Measurements from ENCODE around the gene MRC2.

Gene MRC2

DNA sequence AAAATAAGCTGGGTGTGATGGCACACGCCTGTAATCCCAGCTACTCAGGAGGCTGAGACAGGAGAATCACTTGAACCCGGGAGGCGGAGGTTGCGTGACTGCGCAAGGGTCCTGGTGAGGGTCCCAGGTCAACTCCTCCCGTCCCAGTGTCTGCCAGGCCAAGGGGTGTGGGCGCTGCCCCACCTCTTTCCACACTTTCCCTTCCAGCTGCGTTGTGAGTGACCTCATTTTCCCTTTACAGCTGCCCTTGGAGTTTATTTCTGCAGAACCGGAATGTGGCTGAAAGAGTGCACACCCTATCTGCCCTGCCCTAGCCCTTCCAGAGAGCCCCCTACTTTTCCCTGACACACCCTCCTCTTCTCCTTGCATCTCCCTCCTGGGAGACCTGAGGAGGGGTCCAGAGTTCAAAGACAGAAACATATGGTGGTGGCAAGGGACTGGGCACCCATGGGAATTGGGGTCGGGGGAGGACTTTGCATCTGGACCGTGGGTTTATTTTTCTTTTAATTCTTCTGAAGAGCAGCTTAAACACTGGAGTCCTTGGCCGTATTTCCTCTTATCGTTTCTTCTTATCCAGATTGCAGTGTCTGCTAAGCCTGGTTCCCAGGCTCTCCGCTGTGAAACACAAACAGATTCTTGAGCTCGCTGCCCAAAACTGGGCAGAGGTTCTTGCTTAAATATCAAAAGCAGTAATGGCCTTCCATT, 20.9 kb downstream of the MRC2 start:
- no peak overlapping the region for H3K27ac Mint-ChIP-seq
- no peak overlapping the region for H3K4me3 Mint-ChIP-seq
- H3K27me3 Mint-ChIP-seq, result no peaks in the 10 kb centered on the region
- H3K4me1 Mint-ChIP-seq, result peaks cover 20% of the 10 kb centered on the region
- H3K36me3 Mint-ChIP-seq, result no peaks in the 10 kb centered on the region
- H3K9me3 Mint-ChIP-seq, result no peaks in the 10 kb centered on the region

DNA sequence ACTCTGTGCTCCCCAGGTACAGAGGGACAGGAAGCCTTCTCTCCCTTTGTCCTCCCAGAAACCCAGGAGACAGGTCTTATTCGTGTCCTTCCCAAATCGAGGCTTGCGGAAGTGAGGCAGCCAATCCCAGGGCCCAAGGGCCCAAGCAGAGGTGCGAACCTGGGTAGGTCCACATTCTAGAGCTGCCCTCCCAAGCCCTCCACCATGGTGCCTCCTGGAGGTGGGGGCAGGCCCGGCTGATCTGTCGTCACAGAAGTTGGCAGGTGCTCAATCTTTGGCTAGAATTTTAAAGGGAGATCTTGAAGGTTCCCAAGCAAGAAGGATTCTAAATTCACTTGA, 21.5 kb downstream of the MRC2 start:
- Mint-ChIP-seq H3K27ac (no peak overlapping the region), H3K27me3 (no peaks in the 10 kb centered on the region), H3K4me3 (no peak overlapping the region), H3K4me1 (peaks cover 23% of the 10 kb centered on the region), H3K36me3 (no peaks in the 10 kb centered on the region), H3K9me3 (no peaks in the 10 kb centered on the region)

DNA sequence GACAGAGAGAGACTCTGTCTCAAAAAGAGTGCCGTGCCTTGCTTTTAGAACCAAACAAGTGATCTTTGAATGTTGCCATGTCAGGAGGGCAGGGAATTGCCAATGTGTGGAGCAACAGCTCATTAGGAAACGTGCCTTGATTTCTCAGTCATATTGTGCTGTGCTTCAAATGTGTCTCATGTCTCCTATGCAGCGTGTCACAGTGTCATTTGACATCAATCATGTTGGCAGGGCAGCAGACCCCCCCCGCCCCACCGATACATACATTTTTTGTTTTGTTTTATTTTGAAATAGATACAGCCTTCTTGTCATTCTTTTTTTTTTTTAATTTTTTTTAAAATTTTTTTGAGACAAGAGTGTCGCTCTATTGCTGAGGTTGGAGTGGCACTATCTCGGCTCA, 22.1 kb downstream of the MRC2 start:
- Mint-ChIP-seq H3K36me3 (no peaks in the 10 kb centered on the region), H3K27me3 (no peaks in the 10 kb centered on the region), H3K4me3 (no peak overlapping the region), H3K4me1 (peaks cover 28% of the 10 kb centered on the region), H3K9me3 (no peaks in the 10 kb centered on the region), H3K27ac (no peak overlapping the region)

DNA sequence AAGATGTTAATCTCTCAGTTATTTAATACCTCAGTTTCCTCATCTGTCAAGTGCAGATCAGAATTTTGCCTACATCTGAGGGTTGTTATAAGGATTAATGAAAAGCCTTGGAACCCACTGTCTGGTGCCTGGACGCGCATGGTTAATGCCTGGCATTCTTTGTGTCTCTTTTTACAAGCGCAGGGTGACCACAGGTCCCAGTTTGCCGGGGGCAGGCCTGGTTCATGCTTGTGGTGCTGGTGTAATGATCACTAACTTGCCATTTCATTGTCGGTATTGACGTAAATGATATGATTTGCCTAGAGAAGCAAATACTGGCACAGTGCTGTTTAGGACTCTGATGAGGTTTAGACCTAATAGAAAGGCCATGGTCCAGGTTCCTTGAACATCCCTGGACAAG, 23.1 kb downstream of the MRC2 start:
- Mint-ChIP-seq H3K4me3 (peak overlapping the region; percentile 7), H3K27ac (no peak overlapping the region), H3K36me3 (no peaks in the 10 kb centered on the region), H3K27me3 (no peaks in the 10 kb centered on the region), H3K4me1 (peaks cover 28% of the 10 kb centered on the region), H3K9me3 (no peaks in the 10 kb centered on the region)

DNA sequence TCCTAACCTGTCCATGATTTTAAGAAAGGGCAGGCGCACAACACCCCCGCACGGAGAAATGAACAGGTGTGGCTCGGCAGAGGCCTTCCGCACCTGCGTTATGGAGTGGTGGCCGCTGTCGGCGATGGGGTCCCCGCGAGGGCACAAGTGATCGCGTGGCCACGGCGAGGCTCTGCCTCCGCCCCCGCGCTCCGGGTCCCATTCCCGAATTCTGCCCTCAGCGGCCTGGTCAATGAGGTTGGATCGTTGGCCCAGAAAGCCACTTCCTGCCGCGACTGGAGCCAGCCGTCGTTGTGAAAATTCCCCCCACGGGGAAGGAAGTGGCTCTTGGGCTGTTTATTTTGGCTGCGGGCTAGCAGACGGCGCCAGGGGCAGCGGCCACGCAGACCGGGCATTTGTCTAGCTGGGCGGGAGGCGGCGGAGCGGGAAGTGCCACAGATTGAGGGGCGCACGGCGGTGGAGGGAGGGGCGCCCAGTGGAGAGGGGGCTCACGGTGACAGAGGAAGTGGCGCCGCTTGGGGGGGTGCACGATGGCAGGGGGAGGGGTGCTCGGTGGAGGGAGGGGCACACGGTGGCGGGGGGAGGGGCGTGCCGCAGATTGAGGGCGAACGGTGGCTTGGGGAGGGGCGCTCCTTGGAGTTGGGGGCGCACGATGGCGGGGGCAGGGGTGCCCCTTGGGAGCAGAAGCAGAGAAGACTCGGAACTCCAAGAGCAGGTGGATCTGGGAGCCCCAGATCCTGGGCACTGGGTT, 25.0 kb downstream of the MRC2 start:
- Mint-ChIP-seq H3K27ac (no peak overlapping the region), H3K9me3 (no peaks in the 10 kb centered on the region), H3K4me3 (peak overlapping the region; percentile 81), H3K36me3 (no peaks in the 10 kb centered on the region), H3K4me1 (peaks cover 28% of the 10 kb centered on the region), H3K27me3 (peaks cover 1% of the 10 kb centered on the region)

DNA sequence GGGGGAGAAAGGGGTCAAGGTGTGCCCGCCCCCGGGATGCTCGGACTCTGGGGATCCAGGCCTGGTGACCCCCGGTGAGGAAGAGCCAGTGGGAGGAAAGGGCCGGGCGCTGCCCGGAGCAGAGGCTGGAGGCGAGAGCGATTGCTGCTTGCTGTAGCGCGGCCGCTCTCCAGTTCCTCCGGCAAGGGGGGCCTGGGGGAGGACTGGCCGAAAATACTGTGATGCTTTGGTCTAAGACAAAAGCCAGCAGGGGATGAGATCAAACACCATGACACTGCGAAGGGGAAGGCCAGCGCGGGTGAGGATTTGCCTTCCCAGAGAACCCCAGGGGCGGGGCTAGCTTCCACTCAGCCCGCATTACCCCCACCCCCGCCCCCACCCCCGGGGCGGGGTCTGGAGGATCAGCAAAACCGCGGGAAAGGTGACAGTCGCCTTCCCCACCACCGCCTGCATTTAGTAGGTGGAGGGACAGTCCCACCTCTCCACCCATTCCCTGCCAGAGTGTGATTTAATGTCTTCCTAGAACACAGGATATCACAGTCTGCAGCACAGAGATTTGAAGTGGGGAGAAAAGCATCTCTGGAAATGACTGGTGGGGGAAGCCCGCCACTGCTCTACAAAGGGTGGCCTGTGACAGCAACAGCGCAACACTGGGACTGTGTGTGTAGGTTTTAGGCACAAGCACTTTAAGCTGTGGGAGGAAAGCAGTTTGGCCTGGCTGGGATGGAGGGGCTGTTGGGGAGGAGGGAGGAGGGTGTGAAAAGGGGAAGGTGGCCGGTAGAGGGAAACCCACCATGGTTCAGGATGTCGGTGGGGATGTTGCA, 25.7 kb downstream of the MRC2 start:
- peaks cover 1% of the 10 kb centered on the region for H3K27me3 Mint-ChIP-seq
- H3K4me3 Mint-ChIP-seq, result peak overlapping the region; percentile 81
- H3K27ac Mint-ChIP-seq, result peak overlapping the region; percentile 30
- H3K36me3 Mint-ChIP-seq, result no peaks in the 10 kb centered on the region
- H3K9me3 Mint-ChIP-seq, result no peaks in the 10 kb centered on the region
- peaks cover 28% of the 10 kb centered on the region for H3K4me1 Mint-ChIP-seq

DNA sequence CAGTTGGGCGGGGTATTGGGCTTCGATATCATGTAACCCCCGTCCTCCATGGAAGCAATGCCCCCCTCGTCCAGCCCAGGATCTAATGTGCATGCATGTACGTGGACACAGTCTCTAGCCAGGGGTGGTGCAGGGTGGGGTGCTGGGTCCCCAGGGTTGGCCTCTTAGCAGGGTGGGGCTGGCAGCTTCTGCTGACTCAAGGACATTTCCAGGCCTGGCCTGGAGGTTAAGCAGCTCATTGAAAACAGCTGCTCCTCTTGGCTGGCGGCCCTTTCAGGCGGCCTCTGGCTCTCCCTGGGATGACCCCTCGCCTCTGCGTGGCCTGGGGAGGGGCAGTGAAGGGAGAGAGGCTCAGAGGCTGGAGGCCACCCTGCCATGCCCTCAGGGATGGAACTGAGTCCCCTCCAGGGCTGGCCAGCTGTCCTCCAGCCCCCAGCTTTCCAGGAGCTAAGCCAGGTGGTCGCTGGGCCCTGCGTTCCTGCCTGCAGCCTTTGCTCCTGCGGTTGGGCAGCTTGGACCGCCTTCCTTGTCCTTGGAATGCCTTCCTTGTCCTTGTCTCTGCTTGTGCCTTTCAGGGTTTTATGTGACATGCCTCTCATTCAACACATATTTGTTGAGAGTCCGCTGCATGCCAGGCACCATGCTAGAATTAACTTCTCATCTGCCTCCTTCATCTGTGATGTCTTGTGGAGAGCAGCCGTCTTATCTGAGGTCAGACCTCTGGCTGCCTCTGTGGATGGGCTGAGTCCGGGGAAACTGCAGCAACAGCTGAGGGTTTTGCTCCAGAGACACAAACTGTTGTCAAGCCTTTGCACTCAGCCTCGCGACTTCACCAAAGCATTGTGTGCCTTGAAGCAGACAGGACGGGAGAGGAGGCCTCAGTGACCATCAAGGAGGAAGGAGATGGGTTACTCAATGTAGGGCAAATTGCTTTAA, 26.6 kb downstream of the MRC2 start:
- H3K27ac Mint-ChIP-seq, result peak overlapping the region; percentile 30
- peak overlapping the region; percentile 81 for H3K4me3 Mint-ChIP-seq
- H3K4me1 Mint-ChIP-seq, result peaks cover 28% of the 10 kb centered on the region
- H3K27me3 Mint-ChIP-seq, result peaks cover 1% of the 10 kb centered on the region
- H3K36me3 Mint-ChIP-seq, result no peaks in the 10 kb centered on the region
- no peaks in the 10 kb centered on the region for H3K9me3 Mint-ChIP-seq

DNA sequence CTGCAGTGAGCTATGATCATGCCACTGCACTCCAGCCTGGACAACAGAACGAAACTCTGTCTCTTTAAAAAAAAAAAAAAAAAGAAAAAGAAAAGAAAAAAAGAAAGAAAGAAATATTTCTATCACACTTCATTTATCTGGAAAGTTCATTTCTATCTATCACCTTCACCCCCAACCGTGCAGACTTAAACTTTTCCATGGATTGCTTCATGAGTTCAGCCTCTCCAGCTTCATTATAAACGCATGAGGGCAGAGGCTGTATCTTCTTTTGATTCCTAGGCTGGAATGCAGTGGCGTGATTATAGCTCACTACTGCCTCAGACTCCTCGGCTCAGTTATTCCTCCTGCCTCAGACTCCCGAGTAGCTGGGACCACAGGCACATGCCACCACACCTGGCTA, 28.2 kb downstream of the MRC2 start:
- Mint-ChIP-seq H3K4me3 (no peak overlapping the region), H3K4me1 (peaks cover 28% of the 10 kb centered on the region), H3K27me3 (peaks cover 1% of the 10 kb centered on the region), H3K9me3 (no peaks in the 10 kb centered on the region), H3K36me3 (no peaks in the 10 kb centered on the region), H3K27ac (no peak overlapping the region)

DNA sequence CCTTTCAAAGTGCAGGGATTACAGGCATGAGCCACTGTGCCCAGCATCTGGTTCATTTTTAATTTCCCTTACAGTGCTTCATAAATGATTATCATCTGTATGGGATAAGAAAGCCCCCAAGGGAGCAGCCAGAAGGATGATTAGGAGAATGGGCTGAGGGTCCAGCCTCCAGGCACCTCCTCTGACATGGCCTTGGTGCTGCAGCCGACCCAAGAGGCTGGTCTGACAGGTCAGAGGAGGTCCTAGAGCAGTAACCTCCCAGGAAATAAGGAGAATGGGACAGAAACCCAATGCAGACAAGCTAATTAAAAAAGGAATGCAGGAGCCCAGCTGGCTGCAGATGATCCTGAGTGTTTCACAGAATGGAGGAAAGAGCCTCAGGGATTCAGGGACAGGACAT, 29.0 kb downstream of the MRC2 start:
- H3K4me3 Mint-ChIP-seq, result no peak overlapping the region
- no peak overlapping the region for H3K27ac Mint-ChIP-seq
- peaks cover 28% of the 10 kb centered on the region for H3K4me1 Mint-ChIP-seq
- H3K9me3 Mint-ChIP-seq, result peaks cover 2% of the 10 kb centered on the region
- peaks cover 2% of the 10 kb centered on the region for H3K36me3 Mint-ChIP-seq
- peaks cover 1% of the 10 kb centered on the region for H3K27me3 Mint-ChIP-seq

DNA sequence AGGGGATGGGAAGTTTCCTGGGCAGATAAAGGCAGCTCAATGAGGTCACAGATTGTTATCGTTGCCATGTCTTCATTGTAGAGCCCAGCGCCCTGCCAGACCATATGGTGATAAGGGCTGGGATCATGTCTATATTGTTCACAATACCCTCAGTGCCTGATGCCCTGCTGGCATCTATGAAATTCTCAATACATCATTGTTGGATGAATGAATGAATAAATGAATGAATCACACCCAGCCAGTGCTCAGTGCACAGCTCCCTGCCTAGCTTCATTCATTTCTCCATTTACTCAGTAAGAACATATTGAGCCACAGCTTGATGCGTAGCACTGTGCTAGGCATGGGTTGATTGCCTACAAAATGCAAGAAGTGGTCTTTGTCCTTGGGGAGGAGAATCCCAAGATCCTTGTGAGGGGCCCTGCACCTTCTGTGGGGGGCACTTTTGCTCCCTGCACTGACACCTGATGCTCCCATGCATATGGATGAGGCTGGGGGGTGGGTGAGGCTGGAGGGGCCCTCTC, 29.7 kb downstream of the MRC2 start:
- H3K4me1 Mint-ChIP-seq, result peaks cover 21% of the 10 kb centered on the region
- H3K27me3 Mint-ChIP-seq, result peaks cover 1% of the 10 kb centered on the region
- H3K36me3 Mint-ChIP-seq, result peaks cover 3% of the 10 kb centered on the region
- H3K9me3 Mint-ChIP-seq, result peaks cover 4% of the 10 kb centered on the region
- no peak overlapping the region for H3K4me3 Mint-ChIP-seq
- no peak overlapping the region for H3K27ac Mint-ChIP-seq

DNA sequence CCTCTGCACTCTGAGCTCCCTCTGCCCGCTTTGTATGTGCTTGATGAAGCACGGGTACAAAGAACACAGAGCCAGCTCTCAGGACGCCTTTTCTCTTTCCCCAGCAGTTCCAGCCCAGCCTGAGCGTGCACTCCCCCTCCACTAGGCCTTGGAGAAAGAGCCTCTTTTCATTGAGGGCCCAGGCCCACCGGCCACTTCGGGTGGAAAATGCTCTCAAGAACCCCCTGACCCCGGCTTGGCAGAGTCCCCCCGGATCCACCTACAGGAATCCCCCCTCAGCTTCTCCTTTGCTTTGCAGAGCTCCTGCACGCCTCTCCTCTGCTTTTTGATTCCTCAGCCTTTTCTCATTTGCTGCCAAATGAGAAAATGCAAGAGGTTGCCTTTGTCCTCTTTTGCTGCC, 30.2 kb downstream of the MRC2 start:
- H3K9me3 Mint-ChIP-seq, result peaks cover 4% of the 10 kb centered on the region
- no peak overlapping the region for H3K27ac Mint-ChIP-seq
- H3K4me1 Mint-ChIP-seq, result peaks cover 16% of the 10 kb centered on the region
- H3K4me3 Mint-ChIP-seq, result no peak overlapping the region
- peaks cover 3% of the 10 kb centered on the region for H3K36me3 Mint-ChIP-seq
- H3K27me3 Mint-ChIP-seq, result peaks cover 1% of the 10 kb centered on the region

DNA sequence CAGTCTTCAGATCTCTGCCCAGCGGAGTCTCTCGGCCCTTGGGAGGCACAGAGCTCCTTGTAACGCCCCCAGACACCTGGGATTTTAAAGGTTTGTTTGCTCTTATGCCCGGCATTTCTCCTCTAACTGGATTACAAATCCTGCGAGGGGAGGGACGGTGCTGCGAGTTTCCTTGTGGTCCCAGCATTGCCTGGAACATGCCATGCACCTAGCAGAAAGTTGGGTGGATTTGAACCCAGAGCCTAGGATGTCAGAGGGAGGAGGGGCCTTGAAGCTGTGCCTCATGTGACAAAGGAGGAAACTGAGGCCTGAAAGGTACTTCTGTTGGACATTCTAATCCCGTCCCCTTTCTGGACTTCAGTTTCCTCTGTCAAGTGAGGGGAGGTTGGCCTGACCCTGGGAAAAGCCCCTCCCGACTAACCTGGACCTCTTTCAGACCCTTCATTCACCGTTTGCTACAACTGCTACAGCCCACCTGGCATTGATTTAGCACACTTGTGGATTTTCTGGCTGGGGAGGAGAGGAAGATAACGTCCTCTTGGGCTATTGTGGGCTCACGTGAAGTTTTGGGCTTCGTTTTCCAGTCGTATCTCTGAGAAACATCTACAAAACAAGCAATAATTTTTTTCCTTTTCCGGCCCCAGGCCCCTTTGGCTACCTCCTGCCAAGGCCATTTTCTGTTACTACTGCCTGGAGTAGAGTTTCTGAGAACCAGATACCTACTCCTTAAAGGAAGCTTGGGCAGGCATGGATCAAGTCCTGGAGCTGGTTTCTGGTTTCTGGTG, 30.9 kb downstream of the MRC2 start:
- no peak overlapping the region for H3K4me3 Mint-ChIP-seq
- no peak overlapping the region for H3K27ac Mint-ChIP-seq
- peaks cover 4% of the 10 kb centered on the region for H3K9me3 Mint-ChIP-seq
- peaks cover 1% of the 10 kb centered on the region for H3K27me3 Mint-ChIP-seq
- H3K4me1 Mint-ChIP-seq, result peaks cover 10% of the 10 kb centered on the region
- H3K36me3 Mint-ChIP-seq, result peaks cover 3% of the 10 kb centered on the region

DNA sequence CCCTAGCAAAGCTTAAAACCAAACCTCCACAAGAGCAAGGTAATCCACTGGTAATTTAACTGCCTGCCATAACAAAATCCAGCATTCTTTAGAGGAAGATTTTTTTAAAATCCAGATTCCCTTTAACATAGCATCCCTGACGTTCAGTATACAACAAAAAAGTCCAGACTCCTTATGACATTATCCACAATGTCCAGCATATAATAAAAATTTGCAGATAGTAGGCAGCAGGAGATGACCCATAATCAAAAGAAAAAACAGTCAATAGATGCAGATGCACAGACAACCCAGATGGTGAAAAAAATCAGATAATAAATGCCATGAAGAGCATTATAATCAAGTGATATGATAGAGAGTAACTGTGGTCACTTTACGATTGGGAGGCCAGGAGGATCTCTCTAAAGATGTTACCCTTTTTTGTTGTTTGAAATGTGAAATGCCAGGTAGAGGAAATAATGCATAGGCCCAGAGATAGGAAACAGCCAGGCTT, 33.2 kb downstream of the MRC2 start:
- peaks cover under 1% of the 10 kb centered on the region for H3K27me3 Mint-ChIP-seq
- H3K4me3 Mint-ChIP-seq, result no peak overlapping the region
- no peak overlapping the region for H3K27ac Mint-ChIP-seq
- peaks cover 3% of the 10 kb centered on the region for H3K36me3 Mint-ChIP-seq
- H3K4me1 Mint-ChIP-seq, result no peaks in the 10 kb centered on the region
- peaks cover 4% of the 10 kb centered on the region for H3K9me3 Mint-ChIP-seq

DNA sequence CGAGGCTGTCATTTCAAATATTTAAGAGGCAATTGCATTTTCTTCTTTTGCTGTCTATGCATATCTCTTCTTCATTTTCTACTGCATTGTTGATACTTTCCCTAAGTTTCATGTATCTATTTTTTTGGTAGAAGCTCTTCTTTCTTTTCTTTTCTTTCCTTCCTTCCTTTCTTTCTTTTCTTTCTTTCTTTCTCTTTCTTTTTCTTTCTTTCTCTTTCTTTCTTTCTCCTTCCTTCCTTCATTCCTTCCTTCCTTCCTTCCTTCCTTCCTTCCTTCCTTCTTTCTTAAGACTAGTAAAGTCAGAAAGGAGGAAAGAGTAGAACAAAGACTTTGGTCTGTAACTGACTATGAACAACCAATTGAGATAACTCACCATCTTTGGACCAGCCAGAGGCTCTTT, 33.9 kb downstream of the MRC2 start:
- Mint-ChIP-seq H3K27ac (peak overlapping the region; percentile 56), H3K4me3 (no peak overlapping the region), H3K27me3 (no peaks in the 10 kb centered on the region), H3K9me3 (peaks cover 4% of the 10 kb centered on the region), H3K4me1 (no peaks in the 10 kb centered on the region), H3K36me3 (peaks cover 3% of the 10 kb centered on the region)
